K562 (cell line): ENCODE measurements around the gene SCNN1B. TPM values are rescaled to one million over a fixed set of nuclear protein-coding genes. Genes with fewer than 3 reads are reported as not detected.

Experiments
- ATAC-seq: fragments of 200-7000 bp; cut with Tn5 transposase; 3 replicates; pipeline ENCODE4 v1.9.1; 2020; ENCODE audit warnings: moderate library complexity
- BruUV-seq: library from RNA; stranded (reverse); fragments of 400-500 nt; replicated peaks from 2 replicates; lab custom pipeline; 2021; lab: Mats Ljungman, UMichigan
- CTCF ChIA-PET: fragments of 300-600 bp; formaldehyde crosslinking; extraction: SDS; loops from one replicate; lab custom pipeline; 2021; ENCODE audit warnings: low intra/inter-chr PET ratio; lab: Yijun Ruan, JAX
- POLR2A ChIA-PET: fragments of 300-600, 350-650 bp; sonication (Branson Sonifier 250); formaldehyde crosslinking; extraction: SDS; loops from one replicate; lab custom pipeline; 2021; ENCODE audit warnings: antibody characterized with exemption, inconsistent platforms; lab: Yijun Ruan, JAX
- DNase-seq, 4 experiments: peaks; one replicate each; pipeline versions ENCODE4 v3.0.0 to v3.0.0-alpha.2; 2011 to 2018; ENCODE audit warnings: low spot score in 3 of 4, mixed read lengths in 3 of 4; ENCODE audit errors: extremely low read depth in 1 of 4
- FAIRE-seq: peaks from 2 replicates; lab custom pipeline; 2011; peaks lifted over from hg19 to GRCh38; lab: Jason Lieb, UNC
- H2AFZ ChIP-seq: 2 replicates; pipeline ENCODE4 v1.6.0; 2011; ENCODE audit warnings: low read depth, low read length, control low read depth, inconsistent platforms
- H3K27ac ChIP-seq: fragments of 200-600 bp; 3 replicates; pipeline ENCODE4 v1.8.0; 2011; ENCODE audit warnings: low read depth, mild to moderate bottlenecking, control low read depth, inconsistent platforms, low read length, moderate library complexity, mixed read lengths; ENCODE audit errors: extremely low read depth
- H3K27me3 ChIP-seq, 2 experiments: fragments of 300-600 bp in 1 of 2; 2 replicates in 1 of 2; 3 replicates in 1 of 2; pipeline versions ENCODE4 v1.6.0 to v1.8.0; 2011; ENCODE audit warnings: inconsistent platforms in 2 of 2, low read length in 2 of 2, mild to moderate bottlenecking in 1 of 2, mixed read lengths in 1 of 2, moderate library complexity in 1 of 2; ENCODE audit not compliant: control insufficient read depth in 2 of 2, insufficient read depth in 2 of 2
- H3K36me3 ChIP-seq: fragments of 300-600 bp; 3 replicates; pipeline ENCODE4 v1.8.0; 2011; ENCODE audit warnings: mild to moderate bottlenecking, low read length, inconsistent platforms; ENCODE audit not compliant: control insufficient read depth, insufficient read depth
- H3K4me1 ChIP-seq, 2 experiments: fragments of 200-600 bp in 1 of 2; replicated peaks in 1 of 2; 2 replicates in 1 of 2; 3 replicates in 1 of 2; pipeline versions ENCODE4 v1.5.1 to v1.8.0; 2011; ENCODE audit warnings: inconsistent platforms in 2 of 2, low read length in 2 of 2, mild to moderate bottlenecking in 1 of 2, mixed read lengths in 1 of 2, moderate library complexity in 1 of 2; ENCODE audit not compliant: control insufficient read depth in 2 of 2, insufficient read depth in 2 of 2
- H3K4me2 ChIP-seq: 2 replicates; pipeline ENCODE4 v1.6.1; 2011; ENCODE audit warnings: low read length, control low read depth, inconsistent platforms, mixed read lengths; ENCODE audit not compliant: insufficient read depth
- H3K4me3 ChIP-seq: fragments of 200-600 bp; sonication (generic), shearing (Covaris generic); 2 replicates; pipeline ENCODE4 v1.5.1; 2016; ENCODE audit warnings: control low read depth, inconsistent platforms
- H3K79me2 ChIP-seq: fragments of 200-600 bp; 3 replicates; pipeline ENCODE4 v1.8.0; 2011; ENCODE audit warnings: low read length, inconsistent platforms; ENCODE audit not compliant: control insufficient read depth, insufficient read depth
- H3K9ac ChIP-seq, 2 experiments: 2 replicates each; pipeline versions ENCODE4 v1.6.0 to v1.6.1; 2011; ENCODE audit warnings: low read depth in 2 of 2, low read length in 2 of 2, control low read depth in 1 of 2, inconsistent platforms in 1 of 2, mild to moderate bottlenecking in 1 of 2, mixed read lengths in 1 of 2; ENCODE audit not compliant: insufficient read depth in 1 of 2
- H3K9me1 ChIP-seq: one replicate; pipeline ENCODE4 v1.6.0; 2011; ENCODE audit warnings: inconsistent platforms, mild to moderate bottlenecking, low read length, moderate library complexity; ENCODE audit not compliant: control insufficient read depth, insufficient read depth
- H3K9me3 ChIP-seq: replicated peaks from 2 replicates; pipeline ENCODE4 v1.5.1; 2011; ENCODE audit warnings: low read depth, low read length, inconsistent platforms; ENCODE audit not compliant: control insufficient read depth, insufficient read depth
- H4K20me1 ChIP-seq: replicated peaks from 2 replicates; pipeline ENCODE4 v1.6.1; 2011; ENCODE audit warnings: low read length, inconsistent platforms, mixed read lengths; ENCODE audit not compliant: control insufficient read depth, insufficient read depth
- NR2C2 ChIP-seq, 2 experiments: fragments of 200-800 bp in 1 of 2; sonication (Bioruptor generic) in 1 of 2; sonication (generic) in 1 of 2; formaldehyde crosslinking in 1 of 2; IDR thresholded peaks; 2 replicates each; pipeline versions ENCODE4 v1.6.1 to v1.8.0; 2016 to 2022; ENCODE audit warnings: mild to moderate bottlenecking in 1 of 2, missing compliant biosample characterization in 1 of 2, missing genetic modification characterization in 1 of 2, missing genetic modification reagents in 1 of 2
- RBM22 ChIP-seq: fragments of 200-400 bp; formaldehyde crosslinking; IDR thresholded peaks from 2 replicates; pipeline ENCODE4 v1.6.1; 2018; ENCODE audit warnings: low read length, low read depth; ENCODE audit not compliant: poor library complexity, severe bottlenecking
- ZNF316 ChIP-seq: fragments of 450-650 bp; IDR thresholded peaks from 2 replicates; pipeline ENCODE4 v1.6.1; 2016
- ZNF318 ChIP-seq, 2 experiments: fragments of 450-650 bp; IDR thresholded peaks; 2 replicates each; pipeline ENCODE4 v1.6.1; 2016; ENCODE audit warnings: mild to moderate bottlenecking in 2 of 2, borderline replicate concordance in 1 of 2, low read depth in 1 of 2, moderate library complexity in 1 of 2
- ZNF695 ChIP-seq: fragments of 450-650 bp; formaldehyde crosslinking; IDR thresholded peaks from 2 replicates; pipeline ENCODE4 v1.4.0; 2020; ENCODE audit warnings: mild to moderate bottlenecking, moderate library complexity
- WGBS: fragments of 100-300 bp; shearing (Covaris generic); methylation state at CpG from one replicate; pipeline ENCODE4 v1.1.6; 2016; ENCODE audit warnings: low coverage, mixed read lengths; ENCODE audit not compliant: insufficient coverage; ENCODE audit errors: missing lambda C conversion rate; 5-methylcytosine and 5-hydroxymethylcytosine counted together
- in situ Hi-C: fragments of 300-500 bp; cut with MboI; formaldehyde crosslinking; loops from 4 replicates; pipeline ENCODE4 v1.15.0; 2018; ENCODE audit warnings: inconsistent platforms, mixed read lengths
- intact Hi-C: fragments of 100-400 bp; cut with micrococcal nuclease; formaldehyde crosslinking; loops from 2 replicates; pipeline ENCODE4 v1.14.2; 2022
- polyA plus RNA-seq, 8 experiments: library from polyadenylated mRNA; depleted of rRNA in 4 of 8; stranded (reverse) in 5 of 8; unstranded in 3 of 8; fragments of >200 nt; fragmentation: Nextera tagmentation in 2 of 8; fragmentation: Illumina TruSeq in 1 of 8; extraction: Ambion mirVana in 2 of 8; extraction: Trizol in 1 of 8; gene quantifications; 2 replicates each; pipeline versions ENCODE4 v1.2.1 to v1.2.3, GENCODE V29; 2011 to 2014; ENCODE audit warnings: inconsistent platforms in 1 of 8, missing spikeins in 1 of 8
- total RNA-seq, 7 experiments: library from RNA; depleted of rRNA in 6 of 7; stranded (reverse); fragments of >200 nt in 6 of 7; fragmentation: Illumina TruSeq in 2 of 7; extraction: Trizol in 2 of 7; gene quantifications; 2 replicates each; pipeline versions ENCODE4 v1.2.1 to v1.2.3, GENCODE V29; 2011 to 2021; ENCODE audit warnings: low replicate concordance in 1 of 7

Gene SCNN1B
- total and polyA plus RNA-seq, 9 of the 15 experiments (the other 6 are each of a cell fraction or from before 2014, with no cell fraction given), result not detected

DNA sequence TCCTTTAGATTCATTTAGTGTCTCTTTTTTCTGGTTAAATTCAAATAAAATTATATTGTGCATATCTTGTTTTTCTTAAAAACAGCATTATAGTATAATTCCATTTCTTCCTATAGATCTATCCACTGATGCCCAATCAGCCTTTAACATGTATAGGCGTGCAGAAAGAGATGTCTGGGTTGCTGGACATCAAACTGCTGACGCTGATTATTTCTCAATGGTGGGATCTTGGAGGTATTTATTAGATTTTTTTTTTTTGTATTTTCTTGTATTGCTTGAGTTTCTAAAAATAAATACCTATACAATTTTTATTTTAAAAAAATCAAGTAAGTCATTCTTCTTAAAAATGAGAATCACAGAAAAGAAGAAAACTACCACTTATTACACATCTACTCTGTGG lies 100.0 kb downstream of the SCNN1B start:
- Histone ChIP-seq H3K27me3 (no peaks in the 10 kb centered on the region), H3K27ac (no peak overlapping the region), H3K4me1 (no peaks in the 10 kb centered on the region), H2AFZ (no peak overlapping the region), H4K20me1 (0 out of 2 replicates have a peak, but pooled peaks cover 5% of the 10 kb centered on the region), H3K4me3 (no peak overlapping the region), H3K4me2 (no peak overlapping the region), H3K36me3 (peaks cover 69% of the 10 kb centered on the region; the same call in 2 of the 3 replicates), H3K79me2 (no peaks in the 10 kb centered on the region), H3K9me1 (no peaks in the 10 kb centered on the region), H3K9ac (no peak overlapping the region), H3K9me3 (no peaks in the 10 kb centered on the region)
- FAIRE-seq (no peak), ATAC-seq (no peak), DNase-seq (no peak)
- WGBS, result 83% methylated on average over 2 of the region's 2 CpGs
- intact Hi-C loops (no loop called here), in situ Hi-C loops (no loop called here)
- no TSS peak for BruUV-seq
- TF ChIP-seq NR2C2 (CRISPR knock-in tag; IDR thresholded peaks at IDR 0.05) (no peak), NR2C2 (tag; IDR thresholded peaks at IDR 0.05) (no peak), ZNF695 (CRISPR knock-in tag) (no peak), RBM22 (no peak), ZNF318 (IDR thresholded peaks at IDR 0.05; ENCODE audit: borderline replicate concordance in 1 of 2, low read depth in 1 of 2) (no peak), ZNF316 (0 out of 2 replicates have a peak, but pooled peaks have one; percentile 20)
- ChIA-PET CTCF (no interaction called here), POLR2A (interaction anchor here (0.7 to 3.7 kb wide), 2 partner anchors 13 to 19 kb away, joined by 3 to 9 read pairs; no protein-coding TSS in a partner anchor)
